GDM1 (cell line): ENCODE data around the gene NAALADL2.

Experiments
- DNase-seq: peaks from one replicate; lab custom pipeline; 2025; lab: John Stamatoyannopoulos, UW

The NAALADL2 gene

DNA sequence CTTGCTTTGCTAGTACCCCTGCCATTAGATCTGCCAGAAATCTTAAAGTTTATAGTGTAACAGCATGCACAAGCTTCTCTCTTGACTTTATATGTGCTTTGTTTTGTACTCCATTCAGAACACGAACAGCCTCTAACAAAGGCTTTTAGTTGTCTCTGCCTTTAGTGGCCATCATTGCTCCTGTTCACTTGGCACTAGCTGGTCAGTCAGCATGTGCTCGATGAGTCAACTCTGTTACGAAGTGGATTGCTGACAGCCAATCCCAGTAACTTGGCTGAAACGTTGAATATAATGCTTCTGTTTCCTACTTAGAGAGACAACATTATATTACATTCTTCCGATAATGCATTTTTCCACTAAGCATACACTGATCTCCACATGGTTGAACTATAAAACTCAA, 349.2 kb downstream of the NAALADL2 start:
- DNase-seq: no peak

DNA sequence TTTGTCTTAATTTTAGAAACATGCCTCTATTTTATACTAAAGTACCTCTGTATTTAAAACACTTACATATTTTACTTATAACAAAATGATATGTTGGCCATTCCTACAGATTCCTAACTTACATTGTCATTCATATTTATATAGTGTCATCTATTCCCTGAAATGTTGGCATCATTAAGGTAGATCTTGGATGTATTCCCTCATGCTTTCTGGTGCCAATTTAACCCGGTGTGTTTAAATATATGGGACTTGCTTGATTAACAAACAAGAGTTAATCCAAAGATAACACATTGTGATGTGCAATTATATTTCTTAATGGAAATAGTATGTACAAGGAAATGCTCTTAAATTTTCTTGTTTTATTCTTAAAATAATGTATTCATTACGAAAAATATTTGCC, 352.3 kb downstream of the NAALADL2 start:
- no peak for DNase-seq

DNA sequence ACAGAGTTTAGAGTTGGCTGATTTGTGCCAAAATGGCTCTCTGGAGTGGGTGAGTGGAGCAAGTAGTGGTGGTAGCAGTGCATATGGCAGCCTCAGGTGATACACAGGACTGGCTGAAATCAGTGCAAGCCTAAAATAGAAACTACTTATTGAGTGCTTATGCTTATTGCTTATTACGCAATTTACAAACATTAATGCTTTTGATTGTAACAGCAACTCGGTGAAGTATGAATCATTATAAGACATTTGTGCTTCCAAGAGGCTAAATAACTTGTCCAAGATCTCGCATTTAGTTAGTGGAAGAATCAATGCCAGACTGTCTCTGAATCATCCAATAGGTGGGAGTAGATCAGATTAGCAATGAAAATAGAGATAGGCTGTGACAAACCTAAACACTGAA, 353.8 kb downstream of the NAALADL2 start:
- no peak for DNase-seq

DNA sequence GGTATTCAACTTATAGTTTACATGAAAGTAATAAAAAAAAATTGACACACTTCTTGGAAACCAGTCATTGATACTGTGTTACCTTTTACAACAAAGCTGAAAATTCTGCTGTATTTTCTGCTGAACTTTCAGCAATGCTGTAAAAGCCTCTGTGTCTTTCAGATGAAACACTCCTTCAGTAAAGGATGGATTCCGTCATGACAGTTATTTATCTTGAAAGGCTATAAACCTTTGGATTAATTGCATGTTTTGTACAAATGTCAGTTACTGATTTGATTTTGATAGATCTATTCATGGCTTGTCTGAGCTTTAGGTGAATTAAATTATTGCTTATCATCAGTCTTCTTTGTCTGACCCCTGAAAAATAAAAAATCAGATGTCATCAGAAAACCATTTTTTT, 355.1 kb downstream of the NAALADL2 start:
- no peak for DNase-seq

DNA sequence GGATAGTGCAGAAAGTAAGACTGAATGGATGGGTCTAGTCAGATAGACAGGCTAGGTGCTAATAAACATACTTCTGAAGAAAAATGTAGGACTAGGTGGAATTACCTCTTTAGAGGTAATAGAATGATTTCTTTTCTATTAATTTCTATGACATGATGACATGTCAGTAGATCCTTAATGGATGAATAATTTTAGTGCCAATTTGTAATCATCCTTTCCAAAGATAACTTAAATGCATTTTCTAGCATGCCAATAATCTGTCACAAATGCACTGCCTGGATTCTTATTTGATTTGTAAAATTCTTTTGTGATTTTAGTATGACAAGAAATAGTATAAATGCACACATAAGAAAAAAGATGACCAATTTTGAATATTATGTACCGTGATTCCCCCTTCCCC, 356.7 kb downstream of the NAALADL2 start:
- DNase-seq: no peak

DNA sequence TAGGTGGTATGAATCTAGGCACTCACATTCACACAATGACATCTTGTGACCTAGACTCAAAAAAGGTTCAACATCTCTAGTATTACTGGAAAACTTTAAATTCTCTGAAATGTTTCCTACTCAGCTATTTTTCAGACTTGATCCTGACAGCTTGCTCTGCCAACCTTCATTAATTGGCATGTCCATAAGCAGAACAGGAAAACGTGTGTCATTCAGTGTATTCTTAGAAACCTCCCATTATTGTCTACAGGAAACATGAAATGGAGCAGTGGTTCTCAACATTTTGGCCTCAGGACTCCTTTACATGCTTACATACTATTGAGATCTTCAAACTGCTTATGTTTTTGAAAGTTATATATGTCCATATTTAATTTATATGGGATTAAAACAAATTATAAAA, 363.2 kb downstream of the NAALADL2 start:
- DNase-seq: no peak

DNA sequence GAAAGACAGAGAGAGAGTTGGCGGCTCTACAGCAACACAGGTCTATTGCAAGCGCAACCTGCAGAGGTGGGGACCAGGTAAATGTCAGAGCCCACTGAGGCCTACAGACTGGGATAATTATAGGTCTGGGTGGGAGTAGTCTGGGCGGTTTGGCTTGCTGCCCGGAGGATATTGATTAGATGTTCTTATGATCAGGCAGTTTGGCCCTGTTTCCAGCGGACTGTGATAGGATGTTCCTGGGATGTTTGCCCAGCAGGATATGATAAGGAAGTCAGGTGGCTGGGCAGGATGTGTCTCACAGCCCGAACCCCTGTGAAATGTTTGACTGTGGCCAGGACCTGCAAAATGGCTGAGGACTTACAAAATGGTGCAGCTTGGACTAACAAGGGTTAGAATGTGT, 364.9 kb downstream of the NAALADL2 start:
- no peak for DNase-seq

DNA sequence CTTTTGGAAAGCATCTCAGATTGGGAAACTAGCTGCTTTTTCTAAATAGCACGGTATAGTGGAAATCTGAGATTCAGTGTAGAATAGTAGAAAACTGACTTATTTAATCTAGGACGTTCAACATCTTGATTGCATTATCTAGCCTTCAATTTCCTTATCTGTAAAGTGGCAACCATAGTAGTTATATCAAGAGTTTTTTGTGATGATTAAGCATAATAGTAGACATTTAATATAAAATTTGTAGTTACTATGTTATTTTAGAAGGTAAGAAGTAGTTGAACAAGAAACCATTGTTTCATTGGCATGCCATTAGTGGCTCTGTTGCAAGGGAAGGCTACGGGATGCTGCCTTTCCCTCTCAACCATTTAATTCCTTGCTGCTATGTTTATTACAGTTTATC, 367.3 kb downstream of the NAALADL2 start:
- no peak for DNase-seq

DNA sequence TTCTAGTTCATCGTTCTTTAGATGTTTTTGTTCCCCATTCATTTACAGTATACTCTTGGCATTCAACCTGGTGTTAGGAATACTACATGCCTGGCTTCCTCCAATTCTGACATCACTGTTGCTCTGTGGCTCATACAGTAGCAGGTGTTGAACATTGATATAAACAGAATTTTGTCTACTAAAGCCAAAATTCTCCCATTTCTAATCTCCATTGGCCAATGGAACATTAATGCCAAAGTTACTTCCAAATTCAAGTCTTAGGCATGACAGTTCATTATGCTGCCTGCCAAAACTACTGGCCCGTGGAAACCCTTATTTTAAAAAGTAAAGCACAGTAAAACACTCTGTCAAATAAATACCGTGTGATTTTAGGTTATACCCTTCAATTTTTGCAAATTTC, 368.0 kb downstream of the NAALADL2 start:
- DNase-seq: no peak

DNA sequence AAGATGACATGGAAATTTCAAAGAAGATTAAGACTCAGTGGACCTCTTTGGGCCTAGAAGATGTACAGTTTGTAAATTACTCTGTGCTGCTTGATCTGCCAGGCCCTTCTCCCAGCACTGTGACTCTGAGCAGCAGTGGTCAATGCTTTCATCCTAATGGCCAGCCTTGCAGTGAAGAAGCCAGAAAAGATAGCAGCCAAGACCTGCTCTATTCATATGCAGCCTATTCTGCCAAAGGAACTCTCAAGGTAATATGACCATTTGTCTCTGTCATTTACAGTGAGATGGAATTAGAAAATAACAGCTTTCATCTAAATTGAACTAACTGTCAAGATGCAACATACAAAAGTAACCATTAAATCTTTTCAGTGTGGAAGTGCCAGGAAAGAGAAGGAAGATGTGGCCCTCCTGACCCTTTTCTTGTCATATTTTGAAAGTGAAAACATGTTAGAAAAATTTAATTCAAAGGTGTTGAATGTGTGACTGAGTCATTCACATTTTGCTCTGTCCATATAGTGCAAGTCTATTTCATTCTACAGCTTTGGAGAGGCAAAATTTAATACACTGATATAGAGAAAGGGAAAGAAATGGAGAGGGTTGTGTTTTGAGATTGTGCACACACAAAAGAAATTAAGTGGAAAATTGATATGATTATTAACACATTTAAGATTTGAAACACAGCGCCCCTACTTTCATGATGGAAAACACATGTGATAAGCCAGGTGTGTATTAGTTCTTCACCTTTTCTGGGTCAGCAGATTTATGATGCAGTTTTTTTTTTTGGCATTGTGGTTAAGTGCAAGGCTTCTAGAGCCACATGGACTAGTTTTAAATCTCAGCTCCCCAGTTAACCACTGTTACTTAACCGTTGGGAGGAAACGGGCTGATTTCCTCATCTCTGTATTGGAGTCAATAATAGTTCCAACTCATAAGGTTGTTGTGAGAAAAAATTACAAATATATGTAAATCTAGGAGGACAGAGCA, 375.1 kb downstream of the NAALADL2 start:
- no peak for DNase-seq

DNA sequence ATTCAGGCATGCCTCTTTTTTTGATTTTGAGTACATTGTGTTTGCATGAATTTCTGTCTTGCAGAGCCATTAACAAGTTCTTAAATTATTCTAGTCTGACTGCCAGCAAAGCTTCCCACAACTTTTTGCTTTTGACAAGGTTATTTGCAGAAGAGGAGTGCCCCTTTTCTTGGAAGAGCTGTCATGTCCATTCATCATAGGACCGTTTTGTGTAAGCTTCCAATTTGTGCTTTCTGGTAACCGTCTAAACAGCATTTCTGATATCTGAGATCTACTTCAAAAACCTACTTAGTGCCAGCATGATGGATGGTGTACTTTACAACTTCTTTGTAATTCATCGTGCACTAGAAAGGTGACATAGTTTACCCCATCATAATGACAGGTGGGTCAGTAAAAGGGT, 379.7 kb downstream of the NAALADL2 start:
- DNase-seq: no peak

DNA sequence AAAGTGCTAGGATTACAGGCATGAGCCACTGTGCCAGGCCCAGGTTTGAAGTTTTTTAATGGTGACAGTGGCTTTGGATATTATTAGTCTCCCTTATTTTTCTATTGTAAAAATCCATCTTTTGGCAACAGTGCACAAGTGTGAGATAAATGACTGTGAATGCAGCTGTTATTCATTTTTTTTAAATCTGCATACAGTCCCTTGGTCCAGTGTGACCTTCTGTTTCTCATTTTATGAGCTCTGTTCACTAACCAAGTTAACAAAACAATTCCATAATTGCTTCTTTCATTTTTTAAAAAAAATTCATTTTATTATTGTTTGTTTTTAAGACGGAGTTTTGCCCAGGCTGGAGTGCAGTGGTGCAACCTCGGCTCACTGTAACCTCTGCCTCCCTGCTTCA, 381.8 kb downstream of the NAALADL2 start:
- no peak for DNase-seq

DNA sequence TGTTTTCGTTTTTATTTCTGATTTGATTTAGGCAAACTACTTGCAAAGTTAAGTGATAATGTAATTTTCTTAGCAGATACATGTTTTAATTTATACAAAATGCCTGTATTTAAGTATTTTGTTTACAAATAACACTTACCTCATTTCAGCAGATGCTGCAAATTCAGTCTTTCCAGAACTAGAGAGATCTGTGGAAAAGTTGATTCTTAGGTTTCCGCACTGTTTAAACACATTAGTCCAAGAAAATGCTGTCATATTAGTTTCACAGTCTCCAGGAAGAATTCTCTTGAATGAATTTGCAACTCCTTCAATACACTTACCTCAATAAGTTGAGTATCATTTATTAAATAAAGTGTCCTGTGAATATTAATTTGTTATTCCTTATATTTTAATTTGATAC, 383.1 kb downstream of the NAALADL2 start:
- DNase-seq: no peak

DNA sequence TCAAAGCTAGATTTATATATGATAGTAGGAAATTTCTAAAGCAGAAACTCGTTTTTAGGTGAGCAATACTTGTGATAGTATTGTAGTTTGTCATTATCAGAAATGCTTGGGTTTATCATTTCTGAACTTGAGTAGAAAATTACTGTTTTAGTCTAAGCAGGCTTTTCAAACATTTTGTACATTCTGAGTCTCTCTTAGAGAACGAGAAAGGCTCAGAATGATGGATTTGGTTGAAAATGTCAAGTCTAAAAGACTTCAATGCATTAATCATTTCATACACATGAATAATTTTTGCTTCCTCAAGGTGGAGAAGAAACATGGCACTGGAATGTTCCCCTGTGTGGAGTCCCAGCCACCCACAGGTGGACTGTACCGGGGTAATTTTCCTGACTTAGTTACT, 387.1 kb downstream of the NAALADL2 start:
- no peak for DNase-seq

DNA sequence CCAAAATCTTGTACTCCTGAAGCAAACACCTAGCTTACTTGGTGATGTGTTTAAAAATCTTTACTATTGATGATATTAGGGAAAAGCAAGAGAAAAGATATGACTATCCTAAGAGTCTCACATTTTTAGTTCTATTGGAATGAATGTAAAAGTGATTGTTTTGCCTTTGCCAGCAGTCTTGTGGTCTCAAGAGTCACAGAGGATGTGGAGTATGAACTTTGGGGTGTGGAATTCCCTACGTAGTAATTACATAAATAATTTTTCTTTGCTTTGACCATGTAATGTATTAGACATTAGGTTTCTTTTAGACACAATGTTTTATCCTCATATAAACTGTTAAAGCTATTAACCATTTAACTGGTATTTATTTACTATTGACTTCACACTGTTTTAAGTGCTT, 387.6 kb downstream of the NAALADL2 start:
- no peak for DNase-seq

DNA sequence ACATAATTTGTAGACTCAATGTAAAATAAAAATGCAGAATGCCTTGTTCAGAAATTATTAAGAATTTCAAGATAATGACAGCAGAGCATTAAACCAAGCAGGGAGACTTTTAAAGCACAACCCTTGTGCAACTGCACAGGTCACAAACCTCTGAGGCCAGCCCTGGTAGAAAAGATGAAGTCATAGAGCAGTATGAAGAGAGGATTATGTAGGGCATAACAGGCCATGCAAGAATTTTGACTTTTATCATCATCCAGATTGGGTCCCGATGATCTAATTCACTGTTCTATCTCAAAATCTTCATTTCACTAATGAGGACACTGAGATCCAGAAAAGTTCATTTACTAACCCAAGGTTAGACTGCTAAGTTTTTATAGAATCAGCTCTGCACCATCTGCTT, 388.5 kb downstream of the NAALADL2 start:
- DNase-seq: no peak

DNA sequence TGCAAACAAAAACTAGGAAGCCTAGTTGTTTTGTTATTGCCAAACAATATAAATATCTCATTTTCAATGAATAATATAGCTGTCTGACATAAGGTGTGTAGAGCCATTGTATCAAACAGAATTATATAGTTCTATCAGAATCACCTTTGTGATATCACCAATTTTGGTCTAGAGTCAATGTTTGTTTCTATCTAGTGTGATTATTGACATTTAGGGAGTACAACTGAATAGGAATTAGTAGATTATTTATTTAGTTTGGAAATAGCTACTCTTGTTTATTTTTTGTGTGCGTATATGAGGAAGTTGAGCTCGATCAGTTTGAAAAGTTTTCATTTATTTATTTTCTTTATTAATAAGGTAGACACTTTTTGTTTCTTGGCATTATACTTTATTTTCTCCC, 389.7 kb downstream of the NAALADL2 start:
- no peak for DNase-seq

DNA sequence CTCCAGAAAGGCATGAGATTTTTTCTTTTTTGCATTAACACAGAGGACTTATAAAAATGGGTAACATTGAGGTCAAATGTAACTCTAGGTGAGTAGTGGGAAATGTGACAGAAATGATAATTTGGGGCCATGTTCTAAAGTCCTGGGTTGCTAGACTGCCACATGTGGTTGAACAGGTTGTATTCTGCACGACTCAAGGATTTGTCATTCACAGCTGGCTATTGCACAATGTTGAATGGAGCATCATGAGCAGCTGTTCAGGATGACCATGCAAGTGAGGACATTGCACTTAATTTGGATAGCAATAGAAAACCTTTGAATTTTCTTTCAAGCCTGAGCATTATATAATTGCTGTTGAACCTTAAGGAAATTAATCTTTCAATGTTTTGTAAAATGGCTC, 396.6 kb downstream of the NAALADL2 start:
- no peak for DNase-seq

DNA sequence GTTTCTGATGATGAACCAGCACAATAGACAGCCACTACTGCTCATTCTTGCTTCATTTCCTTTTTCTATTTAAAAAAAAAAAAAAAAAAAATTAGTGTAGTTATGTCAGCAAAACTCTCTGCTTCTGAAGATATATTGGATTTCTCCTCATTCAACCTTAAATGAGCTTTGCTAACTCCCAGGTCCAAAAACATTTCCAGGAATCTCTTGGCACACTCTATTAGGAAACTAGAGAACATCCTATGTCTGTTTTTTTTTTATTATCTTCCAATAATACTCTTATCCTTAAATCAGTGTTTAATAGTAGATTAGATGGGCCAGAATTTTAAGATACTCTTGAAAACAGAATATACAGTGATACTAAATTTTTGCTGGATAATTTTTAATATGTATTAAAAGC, 398.0 kb downstream of the NAALADL2 start:
- no peak for DNase-seq

DNA sequence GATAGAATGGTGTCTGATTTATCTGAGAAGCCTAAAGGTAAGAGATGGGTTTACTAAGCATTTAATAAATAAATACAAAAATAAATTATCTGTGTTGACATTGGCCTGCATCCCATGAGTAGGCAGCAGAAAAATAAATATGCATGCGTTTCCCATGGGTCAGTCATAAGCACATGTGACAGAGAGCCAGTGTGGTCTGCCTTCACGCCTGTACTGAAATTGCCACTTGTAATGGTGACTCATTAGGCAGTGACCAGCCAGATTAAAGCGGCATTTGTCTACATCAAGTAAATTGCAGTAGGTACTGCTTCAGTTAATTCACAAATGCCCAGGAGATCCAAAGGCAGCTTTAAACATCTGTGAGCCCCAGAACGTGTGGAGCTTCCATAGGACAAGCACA, 399.6 kb downstream of the NAALADL2 start:
- no peak for DNase-seq

DNA sequence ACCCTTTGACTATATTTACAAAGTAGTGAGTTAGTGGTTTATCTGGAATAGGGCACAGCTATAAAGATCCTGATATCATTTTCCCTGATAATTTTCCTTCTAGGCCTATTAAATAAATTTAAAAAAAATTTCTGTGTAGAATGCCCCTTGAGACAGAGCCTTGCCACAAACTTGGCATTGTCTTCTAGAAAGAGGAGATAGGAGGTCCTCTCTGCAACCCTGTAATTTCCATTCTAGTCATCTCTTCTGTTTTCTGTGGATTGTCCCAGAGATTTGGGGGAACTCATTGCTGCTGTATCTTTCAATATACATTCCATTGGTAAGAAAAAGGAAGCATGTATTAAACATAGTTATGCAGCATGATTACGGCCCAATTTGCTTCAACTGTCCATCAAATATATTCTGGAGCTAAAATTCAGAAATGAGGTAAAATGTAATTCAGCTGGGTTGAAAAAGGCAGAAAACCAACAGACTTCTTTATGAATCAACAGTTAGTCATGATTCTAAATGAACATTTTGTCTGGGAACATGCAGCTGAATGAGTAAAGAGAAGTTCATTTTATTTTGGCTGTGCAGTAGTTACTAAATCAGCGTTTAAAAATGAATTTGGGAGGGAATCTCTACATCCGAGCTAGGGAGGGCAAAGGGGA, 401.1 kb downstream of the NAALADL2 start:
- DNase-seq: no peak

DNA sequence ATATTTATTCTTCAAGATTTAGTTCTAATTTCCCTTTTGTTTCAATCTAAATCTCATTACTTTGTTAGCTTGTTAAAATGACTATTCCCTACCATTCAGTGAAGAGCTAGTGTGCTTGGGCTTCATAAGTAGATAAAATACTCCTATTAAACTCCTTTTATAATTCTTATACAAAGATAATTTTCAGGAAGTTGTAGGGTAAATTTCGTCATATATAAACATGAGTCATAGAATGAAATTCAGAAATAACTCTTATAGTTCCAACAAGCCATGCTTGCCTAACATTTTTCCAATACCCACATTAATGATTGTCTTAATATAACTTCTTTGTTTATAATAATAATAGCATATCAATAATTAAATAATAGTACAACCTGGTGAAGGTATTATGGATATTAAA, 407.3 kb downstream of the NAALADL2 start:
- DNase-seq: no peak

DNA sequence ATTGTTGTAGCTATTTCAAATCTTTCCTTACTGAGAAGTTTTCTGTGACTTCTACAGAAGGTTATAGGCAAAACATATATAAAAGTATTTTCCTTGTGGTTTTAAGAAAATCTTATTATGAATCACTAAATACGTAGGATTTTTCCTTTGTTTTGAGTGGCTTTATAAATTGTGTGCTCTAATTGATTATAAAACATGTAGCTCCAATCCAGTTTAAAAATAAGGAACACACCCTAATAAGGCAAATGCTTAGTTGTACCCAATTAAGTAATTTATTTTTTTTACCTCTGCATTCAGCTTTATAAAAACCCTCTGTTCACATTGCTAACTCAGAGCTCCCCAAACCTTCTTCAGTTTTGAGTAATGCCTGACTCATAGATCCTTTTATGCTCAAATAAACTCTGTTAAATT, 408.0 kb downstream of the NAALADL2 start:
- DNase-seq: no peak

DNA sequence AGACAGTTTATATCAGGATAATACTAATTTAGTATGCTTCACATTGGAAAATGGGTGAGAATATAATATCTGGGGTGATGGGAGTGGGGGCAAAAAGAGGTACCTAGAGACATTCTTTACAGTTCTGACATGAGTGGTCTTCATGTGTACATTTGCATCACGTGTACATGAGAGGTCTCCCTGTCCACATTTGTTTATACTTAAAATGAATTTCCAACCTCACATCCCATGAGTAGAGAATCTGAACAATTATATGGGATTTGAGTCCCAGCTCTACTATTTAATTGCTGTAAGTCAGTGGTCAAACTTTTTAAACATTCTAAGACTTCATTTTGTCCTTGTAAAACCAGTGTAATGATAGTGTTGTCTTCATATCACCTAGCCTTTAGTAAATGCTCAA, 408.4 kb downstream of the NAALADL2 start:
- DNase-seq: no peak
